IPS DF 4.7 (cell line): ENCODE measurements around the gene SFTPB.
"Not testable (repeated sequence)": the region's sequence is repeated elsewhere in the genome, so short reads cannot be mapped to it uniquely, and the experiment has no call there.

ENCODE experiments used
- DNase-seq: peaks from one replicate; pipeline ENCODE4 v3.0.0-alpha.2; 2013; ENCODE audit warnings: low spot score; ENCODE audit errors: extremely low read depth

The SFTPB gene

DNA sequence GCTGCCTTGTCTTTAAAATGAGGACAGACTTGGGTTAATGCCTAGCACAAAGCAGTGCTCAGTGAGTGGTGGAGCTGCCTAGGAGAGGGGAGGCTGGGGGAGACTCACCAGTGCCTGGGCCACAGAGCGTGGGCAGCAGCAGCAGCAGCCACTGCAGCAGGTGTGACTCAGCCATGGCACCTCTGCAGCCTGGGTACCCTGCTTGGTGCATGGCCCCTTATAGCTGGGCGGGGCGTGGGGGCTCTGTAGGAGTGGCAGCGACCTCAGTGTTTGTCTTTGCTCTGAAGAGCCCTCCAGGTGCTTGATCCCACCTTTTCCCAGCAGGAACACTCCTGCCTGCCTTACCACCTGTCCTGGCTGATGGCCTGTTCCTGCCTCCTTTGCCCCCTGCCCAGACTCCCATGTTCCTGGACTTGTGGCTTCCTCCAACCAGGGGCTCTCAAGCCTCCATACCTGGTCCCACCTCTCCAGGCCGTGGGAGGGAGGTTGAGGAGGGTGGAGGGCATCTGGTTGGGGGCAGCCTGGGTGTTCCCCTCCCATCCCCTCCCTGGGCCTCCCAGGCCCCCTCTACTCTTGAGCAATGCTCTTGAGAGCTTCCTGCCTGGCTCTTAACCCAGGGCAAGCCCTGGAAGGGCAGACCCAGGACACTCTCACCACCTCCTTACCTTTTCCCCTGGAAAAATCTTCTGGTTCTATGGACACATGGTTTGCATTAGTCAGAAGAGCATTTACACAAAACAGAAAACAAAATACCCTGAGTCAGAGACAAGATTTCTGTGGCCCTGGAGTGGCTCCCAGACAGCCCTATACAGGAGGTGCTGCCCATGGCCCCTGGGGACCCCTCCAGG lies at the start of gene SFTPB:
Gene SFTPB, minus strand, starts transcription at position 191 of the 848 bp plus-strand sequence. Its CDS starts 16 bp downstream, at position 175.
- DNase-seq: no peak

DNA sequence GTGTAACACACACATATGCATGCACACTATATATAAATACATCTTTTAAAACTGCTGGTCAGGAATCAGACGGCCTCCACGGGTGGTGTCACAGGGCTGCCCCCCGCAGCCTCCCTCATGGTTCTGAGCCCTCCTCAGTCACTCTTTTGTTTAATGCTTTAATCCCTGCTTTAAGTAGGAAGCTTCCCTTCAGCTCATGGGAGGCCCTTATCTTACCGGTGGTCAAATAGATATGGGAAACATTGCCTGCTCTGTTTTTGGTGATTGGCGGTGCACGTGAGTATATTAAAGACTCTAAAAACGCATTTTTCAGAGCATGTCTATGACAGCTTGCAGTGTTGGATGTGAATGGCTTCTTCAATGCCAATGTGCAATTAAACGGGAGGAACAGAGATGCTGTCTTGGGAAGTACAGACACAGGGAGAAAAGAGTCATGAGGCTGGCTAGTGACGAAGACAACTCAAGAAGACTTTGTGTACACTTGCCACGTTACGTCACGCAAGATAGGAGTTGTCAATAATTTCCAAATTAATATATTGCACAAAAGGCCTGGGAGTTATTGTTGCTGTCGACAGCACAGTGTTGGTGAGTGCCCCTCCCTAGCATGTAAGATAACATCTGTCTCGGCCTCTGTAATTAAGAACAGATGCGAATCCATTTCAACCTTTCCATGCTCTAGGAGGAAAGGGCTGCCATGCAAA lies 49.5 kb upstream of the SFTPB start:
- DNase-seq: no peak

DNA sequence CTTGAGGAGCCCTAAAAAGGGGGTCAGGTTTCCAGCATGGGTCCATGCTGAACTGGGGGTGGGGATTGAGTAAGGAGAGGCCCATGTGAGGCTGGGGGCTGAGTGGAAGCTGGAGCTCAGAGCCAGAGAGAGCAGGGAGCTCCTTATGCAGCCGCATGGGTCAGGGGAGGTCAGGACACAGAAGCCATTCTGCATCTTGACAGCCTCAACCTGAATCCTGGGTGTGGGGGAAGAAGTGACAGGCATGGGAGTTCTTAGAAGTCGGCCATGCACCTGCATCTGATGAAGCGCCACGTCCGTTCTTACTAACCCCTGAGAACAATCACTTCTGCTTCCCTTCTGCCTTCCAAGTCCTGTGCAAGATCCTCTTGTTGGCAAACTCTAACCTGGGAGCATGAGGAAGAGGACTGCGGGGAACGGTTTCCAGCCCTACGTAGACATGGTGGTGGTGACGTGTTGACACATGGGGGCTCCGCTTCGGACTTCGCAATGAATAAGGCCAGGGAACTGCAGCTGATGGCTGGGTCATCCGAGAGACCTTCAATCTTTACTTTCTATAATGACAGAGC lies 48.4 kb upstream of the SFTPB start:
- DNase-seq: no peak

DNA sequence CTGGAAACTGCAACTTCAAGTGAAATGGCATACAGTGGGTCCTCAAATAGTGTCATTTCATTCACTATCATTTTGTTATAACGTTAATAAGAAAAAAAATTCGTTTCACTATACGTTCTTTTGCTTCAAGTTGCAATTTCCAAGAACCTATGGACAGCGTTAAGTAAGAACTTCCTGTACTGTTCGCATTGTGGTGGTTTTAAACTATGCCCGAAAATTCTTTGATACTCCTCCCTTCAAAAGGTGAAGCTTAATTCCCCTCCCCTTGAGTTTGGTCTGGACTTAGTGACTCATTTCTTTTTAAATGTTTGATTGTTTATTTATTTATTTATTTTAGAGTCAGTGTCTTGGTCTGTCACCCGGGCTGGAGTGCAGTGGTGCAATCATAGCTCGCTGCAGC lies 46.8 kb upstream of the SFTPB start:
- DNase-seq: no peak

DNA sequence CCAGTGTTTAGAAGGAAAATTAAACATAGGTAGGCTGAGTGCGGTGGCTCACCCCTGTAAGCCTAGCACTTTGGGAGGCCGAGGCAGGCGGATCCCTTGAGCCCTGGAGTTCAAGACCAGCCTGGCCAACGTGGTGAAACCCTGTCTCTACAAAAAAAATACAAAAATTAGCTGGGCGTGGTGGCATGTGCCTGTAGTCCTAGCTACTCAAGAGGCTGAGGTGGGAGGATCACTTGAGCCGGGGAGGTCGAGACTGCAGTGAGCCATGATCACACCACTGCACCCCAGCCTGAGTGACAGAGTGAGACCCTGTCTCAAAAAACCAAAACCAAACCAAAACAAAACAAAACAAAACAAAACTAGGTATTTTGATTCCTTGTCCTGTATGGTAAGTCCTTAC lies 46.4 kb upstream of the SFTPB start:
- not testable (repeated sequence) for DNase-seq

DNA sequence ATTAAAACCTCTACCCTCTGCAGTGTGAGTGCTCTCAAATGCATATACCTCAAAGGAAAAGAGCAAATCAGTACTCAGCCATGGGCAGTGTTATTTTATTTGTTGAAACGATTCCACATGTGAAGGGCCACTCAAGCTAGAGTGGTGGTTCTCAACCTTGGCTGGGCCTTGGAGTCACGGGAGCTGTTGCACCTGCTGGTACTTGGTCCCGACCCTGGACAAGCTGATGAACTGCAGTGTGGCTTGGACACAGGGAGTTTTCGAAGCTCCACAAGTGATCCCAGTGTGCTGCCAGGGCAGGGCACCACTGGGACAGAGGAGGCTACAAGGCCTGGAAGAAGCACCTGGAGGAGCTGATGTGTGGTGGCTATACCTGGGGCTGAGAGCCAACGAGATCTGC lies 45.8 kb upstream of the SFTPB start:
- no peak for DNase-seq

DNA sequence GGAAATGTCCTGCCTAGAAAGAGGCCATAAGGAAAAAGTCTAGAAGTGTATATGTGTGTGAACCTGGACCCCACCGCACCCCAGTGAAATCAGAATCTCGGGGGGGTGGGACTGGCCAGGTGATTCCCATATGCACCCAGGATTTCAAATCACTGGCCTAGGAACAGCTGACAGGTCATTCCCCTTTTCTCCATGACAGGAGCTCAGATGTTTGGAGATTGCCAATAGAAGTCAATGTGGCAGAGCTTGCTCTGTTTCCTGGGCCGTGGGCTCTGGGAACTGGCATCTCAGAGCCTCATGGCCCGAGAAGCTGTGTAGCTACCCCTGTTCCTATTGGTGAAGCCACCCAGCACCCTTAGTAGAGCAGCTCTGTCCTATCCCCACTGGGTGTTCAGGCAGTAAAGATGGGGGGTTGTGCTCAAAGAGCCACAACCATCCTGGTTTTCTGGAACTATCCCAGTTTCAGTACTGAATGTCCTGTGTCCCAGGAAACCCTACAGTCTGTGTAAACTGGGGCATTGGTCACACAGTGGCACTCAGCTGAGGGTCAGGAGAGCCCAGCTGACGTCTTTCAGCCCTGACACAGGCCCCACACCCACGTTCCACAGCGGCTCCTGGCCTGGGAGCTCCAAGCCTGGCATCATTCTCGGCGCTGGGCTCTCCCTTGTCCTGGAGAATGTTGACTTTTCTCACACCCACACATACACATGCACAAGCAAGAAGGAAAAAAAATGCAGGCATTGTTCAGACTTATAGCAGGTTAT lies 45.0 kb upstream of the SFTPB start:
- DNase-seq: no peak

DNA sequence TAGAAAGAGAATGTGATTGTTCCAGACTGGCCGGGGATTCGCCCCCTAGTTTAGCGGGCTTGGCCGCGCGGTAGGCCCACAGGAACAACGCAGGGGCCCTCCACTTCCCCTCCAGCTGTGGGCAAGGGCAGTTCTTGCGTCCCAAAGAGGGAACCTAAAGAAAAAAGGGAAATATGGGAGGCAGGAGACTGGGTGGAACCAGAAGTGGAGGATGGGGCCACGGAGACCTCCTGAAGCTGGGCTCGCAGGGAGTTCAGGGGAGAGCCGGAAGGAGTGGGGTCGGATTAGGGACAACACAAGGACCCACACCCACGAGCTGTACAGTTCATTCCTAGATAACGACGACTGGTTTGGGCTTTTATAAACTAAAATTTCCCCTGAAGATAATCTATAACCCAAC lies 44.3 kb upstream of the SFTPB start:
- no peak for DNase-seq

DNA sequence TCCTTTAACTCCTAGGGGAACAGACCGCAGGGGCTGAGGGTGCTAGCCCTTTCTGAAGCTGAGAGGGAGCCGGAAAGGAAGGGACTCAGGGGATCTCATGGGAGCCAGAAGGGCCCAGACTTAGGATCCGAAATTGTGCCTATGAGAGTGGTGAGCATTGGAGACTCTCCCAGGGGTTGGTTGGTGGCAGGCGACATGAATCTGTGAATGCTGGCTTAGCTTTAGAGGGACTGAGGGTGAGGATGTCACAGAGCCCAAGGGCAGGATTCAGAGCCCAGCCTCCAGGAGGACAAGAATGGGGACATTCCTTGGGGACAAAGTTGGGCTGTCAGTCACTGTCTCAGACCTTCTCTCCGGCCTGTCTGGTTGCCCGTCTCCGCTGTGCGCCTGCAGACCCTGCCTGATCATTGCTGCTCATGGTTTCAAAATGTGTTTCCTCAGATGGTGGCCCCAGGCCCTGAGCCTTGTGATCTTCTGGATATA lies 43.6 kb upstream of the SFTPB start:
- no peak for DNase-seq

DNA sequence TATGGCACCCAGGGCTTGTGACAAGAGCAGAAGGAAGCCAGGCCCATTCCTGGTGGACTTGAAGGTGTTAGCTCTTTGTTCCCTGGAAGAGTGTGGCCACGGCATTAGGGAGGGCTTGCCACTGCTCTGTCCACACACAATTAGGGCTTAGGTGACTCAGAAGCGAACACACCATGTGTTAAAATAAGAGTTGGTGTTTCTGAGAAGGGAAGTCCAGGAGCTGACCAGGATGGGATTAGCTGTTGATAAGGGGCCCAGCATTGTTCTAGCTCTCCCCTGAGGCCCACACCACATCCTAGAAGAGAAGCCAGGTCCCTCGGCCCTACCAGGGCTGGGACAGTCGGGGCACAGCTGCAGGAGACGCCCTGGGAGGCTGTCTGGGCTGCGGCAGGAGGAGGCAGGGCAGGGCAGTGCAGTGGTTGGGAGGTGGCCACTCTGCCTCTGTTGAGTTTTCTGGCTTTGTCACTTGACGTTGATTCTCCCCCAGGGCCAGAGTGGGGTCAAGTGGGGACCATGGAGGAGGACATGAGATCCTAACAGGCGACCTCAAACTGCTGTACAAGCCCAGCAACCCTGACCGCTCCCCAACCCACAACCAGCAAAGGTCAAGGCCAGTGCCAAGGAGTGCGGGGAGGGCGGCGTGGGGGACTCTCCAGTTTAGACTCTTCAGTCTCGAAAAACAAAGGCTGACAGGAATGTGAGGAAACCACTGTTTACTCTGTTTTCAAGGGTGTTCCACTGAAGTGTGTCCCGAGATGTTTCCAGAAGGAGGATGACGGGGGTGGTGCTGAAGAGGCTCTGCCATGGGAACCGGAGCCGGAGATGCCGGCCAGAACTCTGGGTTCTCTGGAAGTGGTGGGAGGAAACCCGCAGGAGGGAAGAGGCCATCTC lies 42.9 kb upstream of the SFTPB start:
- DNase-seq: no peak

DNA sequence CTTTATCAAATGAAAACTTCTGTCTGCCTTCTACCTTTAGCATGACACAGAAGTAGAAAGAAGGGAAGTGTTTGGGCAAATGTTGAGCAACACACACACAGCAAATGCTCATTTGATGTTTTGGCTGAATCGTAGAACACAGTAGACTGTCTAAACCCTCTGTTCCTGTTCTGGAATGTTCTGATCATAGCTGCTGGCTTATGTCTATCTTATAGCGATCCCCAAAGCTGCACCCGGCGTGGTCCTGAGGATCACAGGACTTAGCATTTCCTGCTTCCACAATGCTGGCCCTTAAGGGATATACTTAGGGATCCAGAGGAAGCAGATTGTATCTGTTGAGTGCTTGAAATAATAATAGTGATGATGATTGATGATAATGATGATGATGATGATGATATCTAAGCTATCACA lies 41.4 kb upstream of the SFTPB start:
- no peak for DNase-seq

DNA sequence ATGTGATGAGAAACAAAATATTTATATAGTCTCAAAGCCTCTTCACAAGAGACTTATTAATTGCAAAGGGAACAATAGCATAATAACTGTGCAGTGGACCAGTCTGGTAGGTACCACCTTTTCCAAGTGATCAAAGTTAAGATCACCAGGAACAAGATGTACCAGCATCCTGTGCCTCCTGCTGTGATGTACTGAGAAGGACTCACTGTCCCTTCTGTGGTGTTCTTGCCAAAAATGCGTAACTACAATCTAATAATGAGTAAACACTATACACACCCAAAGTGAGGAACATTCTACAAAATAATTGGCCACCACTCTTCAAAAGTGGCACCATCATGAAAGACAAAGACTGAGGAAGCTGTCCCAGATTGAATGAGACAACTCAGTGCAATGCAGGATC lies 40.6 kb upstream of the SFTPB start:
- DNase-seq: no peak

DNA sequence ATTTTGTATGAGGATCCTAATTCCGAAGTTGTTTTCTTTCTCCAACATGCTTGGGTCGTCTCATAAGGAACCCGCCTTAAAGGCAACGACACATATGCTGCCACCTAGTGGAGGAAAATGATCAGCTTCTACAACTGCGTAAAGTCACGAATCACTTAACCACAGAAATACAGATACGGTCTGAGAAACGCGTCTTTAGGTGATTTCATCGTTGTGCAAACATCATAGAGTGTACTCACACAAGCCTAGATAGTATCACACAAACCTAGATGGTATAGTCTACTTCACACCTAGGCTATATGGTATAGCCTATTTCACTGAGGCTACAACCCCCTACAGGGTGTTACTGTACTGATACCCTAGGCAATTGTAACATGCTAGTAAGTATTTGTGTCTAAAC lies 39.3 kb upstream of the SFTPB start:
- DNase-seq: peak; percentile 78

DNA sequence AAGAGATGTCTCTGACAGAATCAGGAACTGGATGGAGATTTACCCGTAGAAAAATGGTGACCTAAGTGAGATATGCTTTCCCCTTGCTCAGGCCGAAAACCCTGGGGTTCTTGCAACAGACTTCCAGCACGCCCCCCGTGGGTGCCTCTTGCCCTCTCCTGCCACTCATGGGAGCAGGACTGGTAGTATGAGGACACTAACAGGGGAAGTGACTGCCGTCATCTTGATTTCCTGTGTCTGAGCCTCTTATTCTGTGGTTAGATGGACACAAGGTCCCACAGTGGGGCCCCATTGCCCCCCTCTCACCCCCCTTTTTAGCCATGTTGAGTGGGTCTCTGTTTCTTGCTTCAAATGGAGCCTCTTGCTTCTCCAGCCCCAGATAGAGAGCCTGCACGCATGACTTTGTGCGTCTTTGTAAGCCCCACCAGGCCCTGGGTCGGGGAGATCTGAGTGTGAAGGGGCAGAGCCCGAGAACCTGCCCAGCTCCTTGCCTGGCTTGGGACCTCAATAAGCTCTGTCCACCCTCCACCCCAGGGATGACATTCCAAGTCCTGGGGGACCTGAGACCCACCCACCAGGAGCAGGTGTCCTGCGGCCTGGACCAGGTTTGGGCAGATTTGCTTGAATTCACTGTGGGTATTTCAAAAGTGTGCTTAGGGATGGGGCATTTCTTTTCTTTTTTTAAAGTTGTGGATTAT lies 38.7 kb upstream of the SFTPB start:
- DNase-seq: no peak

DNA sequence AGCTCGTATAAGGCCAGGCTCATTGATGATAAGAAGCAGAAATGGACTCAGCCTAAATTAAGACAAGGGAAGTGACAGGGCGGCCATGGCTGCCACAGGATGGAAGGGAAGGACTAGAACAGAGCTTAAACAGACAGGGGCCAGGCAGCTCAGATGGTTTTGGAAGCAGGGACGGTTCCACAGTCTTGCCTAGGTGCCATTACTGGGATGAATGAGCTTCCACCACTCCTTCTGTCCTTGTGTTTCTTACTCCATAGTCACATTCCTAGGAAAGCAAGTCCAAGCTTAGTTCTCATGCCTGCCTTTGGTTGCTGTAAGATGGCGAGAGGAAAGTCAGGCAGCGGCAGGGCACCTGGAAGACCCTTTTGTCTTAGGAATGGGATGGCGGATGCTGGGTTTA lies 38.1 kb upstream of the SFTPB start:
- DNase-seq: no peak

DNA sequence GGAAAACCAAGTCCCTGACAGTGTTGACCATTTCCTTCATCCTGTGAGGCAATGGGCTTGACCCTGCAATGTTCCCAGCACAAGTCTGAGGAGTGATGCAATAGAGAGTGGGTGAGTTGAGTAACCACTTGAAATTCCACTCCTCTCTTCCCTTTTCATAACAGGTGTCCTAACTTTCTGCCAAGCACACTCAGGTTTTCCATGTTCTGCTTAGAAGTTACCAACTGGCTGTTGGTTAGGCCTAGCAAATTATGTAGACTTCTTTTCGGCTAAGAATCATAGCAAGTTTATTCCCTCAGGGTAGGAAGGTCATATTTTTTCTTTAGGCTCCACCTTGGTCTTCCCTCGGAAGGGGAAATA lies 37.7 kb upstream of the SFTPB start:
- no peak for DNase-seq

DNA sequence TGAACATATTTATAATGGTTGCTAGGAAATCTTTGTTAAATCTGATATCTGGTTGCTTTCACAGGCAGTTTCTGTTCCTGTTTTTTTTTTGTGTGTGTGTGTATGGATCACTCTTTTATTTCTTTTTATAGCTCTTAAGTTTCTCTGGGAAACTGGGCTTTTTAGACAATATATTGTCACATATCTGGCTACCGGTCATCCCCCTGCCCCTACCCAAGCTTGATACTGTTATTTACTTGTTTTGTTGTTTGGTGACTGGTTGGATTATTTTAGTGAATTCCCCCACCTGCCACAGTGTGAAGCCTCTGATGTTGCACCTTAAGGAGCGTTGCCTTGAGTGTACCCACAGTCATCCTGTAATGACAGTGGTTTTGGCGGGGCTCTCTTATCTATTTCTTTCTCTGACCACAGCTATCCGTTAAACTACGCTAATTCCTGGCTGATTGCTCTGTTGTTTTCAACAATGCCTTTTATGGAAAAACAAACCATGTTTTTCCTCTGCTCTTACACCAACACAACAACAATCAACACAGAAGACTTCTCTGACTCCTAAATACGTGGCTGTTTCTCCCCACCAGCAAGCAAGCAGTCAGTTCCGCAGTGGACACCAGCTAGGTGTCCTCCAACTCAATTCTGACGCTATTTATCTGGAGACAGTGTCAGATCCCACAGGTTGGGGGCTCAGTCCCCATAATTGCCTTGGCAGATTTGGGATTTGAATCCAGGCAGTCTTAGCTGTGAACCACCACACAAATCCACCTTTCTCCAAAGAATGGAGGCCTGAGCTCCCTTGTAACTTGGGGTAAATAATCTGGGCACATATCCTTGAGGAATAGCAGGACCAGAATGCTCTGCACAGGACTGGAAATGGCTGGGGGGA lies 37.0 kb upstream of the SFTPB start:
- no peak for DNase-seq

DNA sequence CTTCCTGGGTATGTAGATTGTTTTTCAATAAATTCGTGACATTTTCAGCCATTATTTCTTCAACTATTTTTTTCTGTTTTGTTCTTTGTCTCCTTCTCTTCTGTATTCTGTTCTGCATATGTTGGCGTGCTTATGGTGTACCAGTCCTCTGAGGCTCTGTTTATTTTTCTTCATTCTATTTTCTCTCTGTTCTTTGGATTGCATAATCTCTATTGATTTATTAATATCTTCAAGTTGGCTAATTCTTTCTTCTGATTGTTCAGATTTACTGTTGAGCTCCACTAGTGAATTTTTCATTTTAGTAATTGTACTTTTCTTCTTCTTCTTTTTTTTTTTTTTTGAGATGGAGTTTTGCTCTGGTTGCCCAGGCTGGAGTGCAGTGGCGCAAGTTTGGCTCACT lies 36.0 kb upstream of the SFTPB start:
- no peak for DNase-seq

DNA sequence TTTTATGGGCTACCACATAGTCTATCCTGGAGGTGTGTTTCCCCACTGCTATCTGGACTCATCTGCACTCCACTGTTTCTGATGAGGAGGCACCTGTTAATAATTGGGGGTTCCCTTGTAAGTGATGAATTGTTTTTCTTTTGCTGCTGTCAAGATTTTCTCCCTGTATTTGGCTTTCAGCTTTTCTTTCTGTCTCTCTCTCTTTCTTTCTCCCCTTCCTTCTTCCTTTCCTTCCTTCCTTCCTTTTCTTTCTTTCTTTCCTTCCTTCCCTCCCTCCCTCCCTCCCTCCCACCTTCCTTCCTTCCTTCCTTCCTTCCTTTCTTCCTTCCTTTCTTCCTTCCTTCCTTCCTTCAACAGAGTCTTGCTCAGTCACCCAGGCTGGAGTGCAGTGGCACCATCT lies 35.3 kb upstream of the SFTPB start:
- no peak for DNase-seq
